Type B pancreatic cell (in vitro differentiated cells): ENCODE measurements around the gene IQSEC2. TPM values are rescaled to one million over a fixed set of nuclear protein-coding genes. Genes with fewer than 3 reads are reported as not detected.

Experiments
- DNase-seq: peaks from one replicate; pipeline ENCODE4 v3.0.0; 2021; ENCODE audit warnings: mixed read lengths; ENCODE audit not compliant: unreplicated experiment; ENCODE audit errors: extremely low spot score
- H3K27ac Mint-ChIP-seq: 2 replicates; pipeline ENCODE4 v1.8.0; 2021; ENCODE audit warnings: mild to moderate bottlenecking, mixed read lengths
- H3K27me3 Mint-ChIP-seq: 2 replicates; pipeline ENCODE4 v1.8.0; 2021; ENCODE audit warnings: mixed read lengths
- H3K36me3 Mint-ChIP-seq: 2 replicates; pipeline ENCODE4 v1.8.0; 2021; ENCODE audit warnings: mixed read lengths
- H3K4me1 Mint-ChIP-seq: one replicate; pipeline ENCODE4 v1.8.0; 2021; ENCODE audit warnings: mixed read lengths; ENCODE audit not compliant: unreplicated experiment
- H3K4me3 Mint-ChIP-seq: 2 replicates; pipeline ENCODE4 v1.8.0; 2021; ENCODE audit warnings: mild to moderate bottlenecking, mixed read lengths
- H3K9me3 Mint-ChIP-seq: 2 replicates; pipeline ENCODE4 v1.8.0; 2021; ENCODE audit warnings: mixed read lengths
- total RNA-seq: library from RNA; stranded (reverse); gene quantifications from 2 replicates; pipeline ENCODE4 v1.2.1, GENCODE V29; 2021; ENCODE audit warnings: low replicate concordance
- TF ChIP-seq, protein P1 (sequence below): fragments of 200-600 bp; sonication (generic); conservative IDR thresholded peaks from 2 replicates; pipeline ENCODE4 v1.5.0; 2021; ENCODE audit warnings: antibody characterized with exemption, mild to moderate bottlenecking

The IQSEC2 gene
- total RNA-seq, 1 donor from 2014 or later, result 8.2 TPM

DNA sequence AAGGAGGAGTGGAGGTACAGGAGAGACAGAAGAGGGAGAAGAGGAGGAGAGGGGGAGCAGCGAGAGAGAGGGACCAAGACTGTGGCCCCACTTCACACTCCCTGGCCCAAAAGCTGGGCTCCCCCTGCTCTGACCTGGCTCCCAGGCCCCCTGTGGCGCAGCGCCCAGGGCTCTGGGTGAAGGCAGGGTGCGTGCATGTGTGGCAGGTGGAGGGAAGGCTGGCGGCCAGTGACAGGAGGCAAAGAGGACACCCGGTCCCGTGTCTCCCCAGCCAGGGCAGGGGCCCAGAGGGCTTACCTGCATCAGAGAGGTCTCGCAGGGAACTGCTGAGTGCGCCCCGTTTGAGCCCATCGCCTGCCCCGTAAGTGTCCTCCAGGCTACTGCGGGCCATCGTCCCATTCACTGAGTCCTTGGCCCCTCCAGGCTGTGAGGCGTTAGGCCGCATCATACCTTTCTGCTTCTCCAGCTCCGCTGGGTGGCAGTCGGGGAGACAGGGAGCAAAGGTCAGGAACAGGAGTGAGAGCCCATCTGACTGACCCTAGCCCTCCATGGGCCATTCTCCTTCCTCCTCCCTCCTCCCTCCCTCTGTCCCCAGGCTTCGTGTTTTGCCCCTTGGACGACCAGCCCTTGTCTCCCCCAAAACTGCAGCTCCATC, 45.2 kb downstream of the IQSEC2 start:
- H3K9me3 Mint-ChIP-seq, result no peaks in the 10 kb centered on the region
- no peaks in the 10 kb centered on the region for H3K36me3 Mint-ChIP-seq
- H3K27me3 Mint-ChIP-seq, result no peaks in the 10 kb centered on the region
- TF ChIP-seq, protein P1, sequence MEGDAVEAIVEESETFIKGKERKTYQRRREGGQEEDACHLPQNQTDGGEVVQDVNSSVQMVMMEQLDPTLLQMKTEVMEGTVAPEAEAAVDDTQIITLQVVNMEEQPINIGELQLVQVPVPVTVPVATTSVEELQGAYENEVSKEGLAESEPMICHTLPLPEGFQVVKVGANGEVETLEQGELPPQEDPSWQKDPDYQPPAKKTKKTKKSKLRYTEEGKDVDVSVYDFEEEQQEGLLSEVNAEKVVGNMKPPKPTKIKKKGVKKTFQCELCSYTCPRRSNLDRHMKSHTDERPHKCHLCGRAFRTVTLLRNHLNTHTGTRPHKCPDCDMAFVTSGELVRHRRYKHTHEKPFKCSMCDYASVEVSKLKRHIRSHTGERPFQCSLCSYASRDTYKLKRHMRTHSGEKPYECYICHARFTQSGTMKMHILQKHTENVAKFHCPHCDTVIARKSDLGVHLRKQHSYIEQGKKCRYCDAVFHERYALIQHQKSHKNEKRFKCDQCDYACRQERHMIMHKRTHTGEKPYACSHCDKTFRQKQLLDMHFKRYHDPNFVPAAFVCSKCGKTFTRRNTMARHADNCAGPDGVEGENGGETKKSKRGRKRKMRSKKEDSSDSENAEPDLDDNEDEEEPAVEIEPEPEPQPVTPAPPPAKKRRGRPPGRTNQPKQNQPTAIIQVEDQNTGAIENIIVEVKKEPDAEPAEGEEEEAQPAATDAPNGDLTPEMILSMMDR, result no peak
- no peak overlapping the region for H3K4me3 Mint-ChIP-seq
- no peak overlapping the region for H3K27ac Mint-ChIP-seq
- no peak for DNase-seq
- H3K4me1 Mint-ChIP-seq, result no peaks in the 10 kb centered on the region

DNA sequence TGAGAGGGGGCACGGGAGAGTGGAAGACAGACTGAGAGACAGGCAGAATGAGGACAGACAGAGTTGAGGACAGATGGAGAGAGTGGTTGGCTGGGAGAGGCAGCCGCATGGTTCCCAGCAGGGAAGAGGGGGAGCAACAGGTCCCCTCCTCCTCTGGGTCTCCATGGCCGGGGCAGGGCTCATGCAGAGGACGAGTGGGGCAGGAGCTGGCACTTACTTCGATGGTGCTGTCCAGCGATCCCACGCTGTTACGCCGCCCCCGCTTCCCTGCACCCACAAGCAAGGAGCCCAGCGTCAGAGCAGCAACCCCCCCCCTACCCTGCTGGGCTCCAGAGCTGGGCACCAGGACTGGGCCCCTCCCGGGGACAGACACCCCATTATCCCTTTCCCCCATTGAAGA, 45.8 kb downstream of the IQSEC2 start:
- no peaks in the 10 kb centered on the region for H3K27me3 Mint-ChIP-seq
- H3K4me3 Mint-ChIP-seq, result no peak overlapping the region

DNA sequence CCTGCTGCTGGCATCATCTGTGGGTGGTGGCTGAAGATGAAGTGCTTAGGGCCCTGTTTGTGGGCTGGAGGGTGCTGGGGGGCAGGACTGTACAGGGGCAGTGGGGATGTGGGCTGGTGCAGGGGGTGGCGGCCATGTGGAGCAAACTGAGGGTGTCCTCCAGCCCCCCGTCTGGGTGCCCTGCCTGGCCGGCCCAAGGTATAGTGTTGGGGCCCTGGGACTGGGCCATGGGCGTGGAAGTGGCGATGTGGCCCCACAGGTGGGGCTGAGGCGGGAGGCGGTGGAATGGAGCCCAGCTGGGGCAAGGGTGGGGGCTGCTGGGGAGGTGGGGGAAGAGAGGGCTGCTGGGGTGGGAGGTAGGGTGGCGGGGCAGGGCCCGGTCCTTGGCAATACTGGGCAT, 46.9 kb downstream of the IQSEC2 start:
- DNase-seq, result no peak
- Mint-ChIP-seq H3K27me3 (no peaks in the 10 kb centered on the region), H3K9me3 (no peaks in the 10 kb centered on the region), H3K36me3 (no peaks in the 10 kb centered on the region), H3K27ac (no peak overlapping the region), H3K4me1 (no peaks in the 10 kb centered on the region), H3K4me3 (no peak overlapping the region)
- TF ChIP-seq, protein P1, result no peak

More for the DNA sequence above, 45.8 kb downstream of the IQSEC2 start:
- TF ChIP-seq, protein P1, result no peak
- Mint-ChIP-seq H3K27ac (no peak overlapping the region), H3K36me3 (no peaks in the 10 kb centered on the region), H3K9me3 (no peaks in the 10 kb centered on the region), H3K4me1 (no peaks in the 10 kb centered on the region)
- no peak for DNase-seq

GRCh38 chrX:53233536-53233935, 47.8 kb downstream of the IQSEC2 start:
- no peak overlapping the region for H3K27ac Mint-ChIP-seq
- no peak overlapping the region for H3K4me3 Mint-ChIP-seq
- TF ChIP-seq, protein P1, result no peak
- no peaks in the 10 kb centered on the region for H3K9me3 Mint-ChIP-seq
- H3K27me3 Mint-ChIP-seq, result no peaks in the 10 kb centered on the region
- no peaks in the 10 kb centered on the region for H3K4me1 Mint-ChIP-seq
- no peak for DNase-seq
- no peaks in the 10 kb centered on the region for H3K36me3 Mint-ChIP-seq

DNA sequence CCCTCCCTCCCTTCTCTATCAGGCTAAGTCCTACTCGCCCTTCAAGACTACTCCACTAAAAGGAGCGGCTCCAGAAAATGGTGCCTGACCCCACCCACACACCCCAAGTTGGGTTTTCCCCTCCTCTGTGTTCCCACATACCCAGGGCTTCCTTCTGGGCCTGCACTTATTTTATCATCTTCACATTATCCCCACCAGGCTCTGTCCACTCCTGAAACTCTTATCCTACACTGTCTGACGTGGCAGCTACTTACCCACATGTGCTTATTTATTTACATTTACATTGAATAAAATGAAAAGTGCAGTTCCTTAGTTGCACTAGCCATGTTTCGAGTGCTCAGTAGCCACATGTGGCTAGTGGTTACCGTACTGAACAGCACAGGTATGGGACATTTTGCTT, 51.3 kb downstream of the IQSEC2 start:
- Mint-ChIP-seq H3K4me3 (no peak overlapping the region), H3K27me3 (no peaks in the 10 kb centered on the region), H3K4me1 (no peaks in the 10 kb centered on the region), H3K36me3 (no peaks in the 10 kb centered on the region), H3K27ac (no peak overlapping the region), H3K9me3 (no peaks in the 10 kb centered on the region)
- TF ChIP-seq, protein P1, result no peak
- DNase-seq, result no peak
